A673 (cell line): Measurements from ENCODE around the gene TMEM198.

Experiments
- CTCF ChIP-seq: fragments of 300-800, 200-600 bp; sonication (generic); conservative IDR thresholded peaks from 2 replicates; pipeline ENCODE4 v1.5.1; 2017; ENCODE audit warnings: low read depth, mild to moderate bottlenecking, antibody characterized with exemption, low read length, moderate library complexity, mixed read lengths
- EZH2 ChIP-seq: fragments of 200-600 bp; sonication (generic); IDR thresholded peaks from 2 replicates; pipeline ENCODE4 v1.6.1; 2017; ENCODE audit warnings: borderline replicate concordance, low read depth, mild to moderate bottlenecking, mixed read lengths, antibody characterized with exemption, low read length; ENCODE audit not compliant: poor library complexity, severe bottlenecking

GRCh38 chr2:219545943-219546352, 2.1 kb downstream of the TMEM198 start:
- no peak for TF ChIP-seq CTCF
- TF ChIP-seq EZH2 = no peak
